HCT116 (cell line): ENCODE measurements around the gene CFAP126. TPM values are rescaled to one million over a fixed set of nuclear protein-coding genes. Genes with fewer than 3 reads are reported as not detected.

Experiments used
- ATAC-seq: fragments of 200-7000 bp; cut with Tn5 transposase; 2 replicates; pipeline ENCODE4 v1.9.1; 2020; ENCODE audit warnings: mild to moderate bottlenecking, moderate library complexity
- BruUV-seq: library from RNA; stranded (reverse); fragments of 400-500 nt; replicated peaks from 2 replicates; lab custom pipeline; 2021; lab: Mats Ljungman, UMichigan
- CTCF ChIA-PET: fragments of 300-600 bp; sonication (Branson Sonifier 250); formaldehyde crosslinking; loops from one replicate; lab custom pipeline; 2021; ENCODE audit warnings: antibody characterized with exemption; lab: Charles Lee
- POLR2A ChIA-PET: fragments of 300-600, 350-600 bp; sonication (Branson Sonifier 250); formaldehyde crosslinking; loops from one replicate; lab custom pipeline; 2021; ENCODE audit warnings: antibody characterized with exemption; lab: Charles Lee
- RAD21 ChIA-PET, 2 experiments: fragments of 300-600 bp; sonication (Branson Sonifier 250); formaldehyde crosslinking; loops; one replicate each; lab custom pipeline; 2023; ENCODE audit warnings: low total read pairs in 2 of 2; ENCODE audit not compliant: uncharacterized antibody in 2 of 2, unreplicated experiment in 2 of 2, low non-redundant PET in 1 of 2; lab: Charles Lee
- DNase-seq: peaks from one replicate; pipeline ENCODE4 v3.0.0-alpha.2; 2010; ENCODE audit warnings: low read depth, low spot score
- H2AFZ ChIP-seq: fragments of 200-600 bp; shearing (Covaris generic), sonication (generic); 2 replicates; pipeline ENCODE4 v1.6.1; 2017; ENCODE audit warnings: low read depth, mixed run types, mixed read lengths, antibody characterized with exemption, low read length; ENCODE audit not compliant: poor library complexity, severe bottlenecking
- H3K27ac ChIP-seq: 2 replicates; pipeline ENCODE4 v1.5.1; 2012; ENCODE audit warnings: low read depth, low read length
- H3K27me3 ChIP-seq: fragments of 200-600 bp; sonication (generic); 2 replicates; pipeline ENCODE4 v1.6.1; 2016; ENCODE audit warnings: mixed run types, low read length, mixed read lengths; ENCODE audit not compliant: insufficient read depth
- H3K36me3 ChIP-seq, 2 experiments: fragments of 200-500 bp in 1 of 2; fragments of 200-600 bp in 1 of 2; sonication (Bioruptor generic) in 1 of 2; sonication (generic) in 1 of 2; 2 replicates each; pipeline versions ENCODE4 v1.5.1 to v1.6.1; 2014 to 2016; ENCODE audit warnings: low read length in 2 of 2, inconsistent platforms in 1 of 2, mixed read lengths in 1 of 2, mixed run types in 1 of 2; ENCODE audit not compliant: insufficient read depth in 2 of 2, control insufficient read depth in 1 of 2
- H3K4me1 ChIP-seq, 2 experiments: fragments of 200-600 bp in 1 of 2; sonication (generic) in 1 of 2; 2 replicates each; pipeline versions ENCODE4 v1.5.1 to v1.6.1; 2012 to 2017; ENCODE audit warnings: low read length in 2 of 2, inconsistent platforms in 1 of 2, mild to moderate bottlenecking in 1 of 2, mixed read lengths in 1 of 2, mixed run types in 1 of 2, moderate library complexity in 1 of 2; ENCODE audit not compliant: insufficient read depth in 2 of 2, control insufficient read depth in 1 of 2
- H3K4me2 ChIP-seq: fragments of 200-600 bp; sonication (generic); 2 replicates; pipeline ENCODE4 v1.6.1; 2017; ENCODE audit warnings: mixed run types, low read length, mixed read lengths
- H3K4me3 ChIP-seq, 2 experiments: fragments of 200-600 bp in 1 of 2; sonication (generic) in 1 of 2; replicated peaks in 1 of 2; 2 replicates each; pipeline ENCODE4 v1.5.1; 2011 to 2016; ENCODE audit warnings: low read length in 2 of 2, control low read depth in 1 of 2, low read depth in 1 of 2, mild to moderate bottlenecking in 1 of 2, mixed read lengths in 1 of 2, mixed run types in 1 of 2
- H3K79me2 ChIP-seq: fragments of 200-600 bp; sonication (generic); 2 replicates; pipeline ENCODE4 v1.6.1; 2017; ENCODE audit warnings: mild to moderate bottlenecking, mixed run types, low read length, moderate library complexity, mixed read lengths; ENCODE audit not compliant: insufficient read depth
- H3K9ac ChIP-seq: fragments of 200-600 bp; sonication (generic); 2 replicates; pipeline ENCODE4 v1.6.1; 2016; ENCODE audit warnings: low read length, mixed read lengths
- H3K9me2 ChIP-seq: fragments of 200-600 bp; sonication (generic), shearing (Covaris generic); 2 replicates; pipeline ENCODE4 v1.6.1; 2017; ENCODE audit warnings: mixed run types, mild to moderate bottlenecking, moderate library complexity; ENCODE audit not compliant: insufficient read depth
- H3K9me3 ChIP-seq, 2 experiments: fragments of 200-500 bp in 1 of 2; fragments of 200-600 bp in 1 of 2; sonication (Bioruptor generic) in 1 of 2; sonication (generic) in 1 of 2; 2 replicates each; pipeline ENCODE4 v1.6.1; 2014 to 2017; ENCODE audit warnings: low read length in 2 of 2, mixed read lengths in 2 of 2, inconsistent platforms in 1 of 2, low read depth in 1 of 2, mild to moderate bottlenecking in 1 of 2, mixed run types in 1 of 2, moderate library complexity in 1 of 2; ENCODE audit not compliant: control insufficient read depth in 1 of 2, insufficient read depth in 1 of 2
- H4K20me1 ChIP-seq: fragments of 200-600 bp; sonication (generic), shearing (Covaris generic); 2 replicates; pipeline ENCODE4 v1.6.1; 2017; ENCODE audit warnings: mixed run types, mild to moderate bottlenecking, moderate library complexity; ENCODE audit not compliant: insufficient read depth
- CEBPB ChIP-seq: IDR thresholded peaks from 2 replicates; pipeline ENCODE4 v1.6.1; 2012; ENCODE audit warnings: low read depth
- EZH2 ChIP-seq: fragments of 200-600 bp; sonication (generic); IDR thresholded peaks from 2 replicates; pipeline ENCODE4 v1.6.1; 2017; ENCODE audit warnings: antibody characterized with exemption, mixed run types
- FOSL1 ChIP-seq: IDR thresholded peaks from 2 replicates; pipeline ENCODE4 v1.6.1; 2012; ENCODE audit warnings: low read depth
- JUND ChIP-seq: IDR thresholded peaks from 2 replicates; pipeline ENCODE4 v1.6.1; 2012
- MAX ChIP-seq: IDR thresholded peaks from 2 replicates; pipeline ENCODE4 v1.6.1; 2012
- POLR2AphosphoS5 ChIP-seq: IDR thresholded peaks from 2 replicates; pipeline ENCODE4 v1.6.1; 2011; ENCODE audit warnings: mild to moderate bottlenecking, low read depth, low read length, moderate library complexity
- RAD21 ChIP-seq: IDR thresholded peaks from 2 replicates; pipeline ENCODE4 v1.6.1; 2012; ENCODE audit warnings: low read depth, mild to moderate bottlenecking
- SIN3A ChIP-seq: IDR thresholded peaks from 2 replicates; pipeline ENCODE4 v1.6.1; 2012; ENCODE audit warnings: low read depth
- SP1 ChIP-seq: IDR thresholded peaks from 2 replicates; pipeline ENCODE4 v1.6.1; 2012; ENCODE audit warnings: low read depth
- TCF7L2 ChIP-seq: IDR thresholded peaks from 2 replicates; pipeline ENCODE4 v1.7.0; 2011; ENCODE audit warnings: borderline replicate concordance, inconsistent platforms; ENCODE audit not compliant: insufficient read depth, insufficient read length; ENCODE audit errors: extremely low read depth
- ZBTB33 ChIP-seq: IDR thresholded peaks from 2 replicates; pipeline ENCODE4 v1.6.1; 2011; ENCODE audit warnings: mild to moderate bottlenecking, low read length, moderate library complexity; ENCODE audit not compliant: insufficient replicate concordance; ENCODE audit errors: extremely low read depth
- ZNF274 ChIP-seq: fragments of 200-500 bp; sonication (Bioruptor generic); IDR thresholded peaks from 2 replicates; pipeline ENCODE4 v1.6.1; 2014; ENCODE audit warnings: mild to moderate bottlenecking, low read depth, low read length, inconsistent platforms
- intact Hi-C: fragments of 100-400 bp; cut with micrococcal nuclease; formaldehyde crosslinking; loops from 2 replicates; pipeline ENCODE4 v1.10.0; 2022
- total RNA-seq: library from RNA; stranded (reverse); gene quantifications from one replicate; pipeline ENCODE4 v1.2.1, GENCODE V29; 2021; ENCODE audit not compliant: unreplicated experiment
- TF ChIP-seq, protein P1 (sequence below): IDR thresholded peaks from 2 replicates; pipeline ENCODE4 v1.6.1; 2012; ENCODE audit warnings: low read depth

Gene CFAP126
- total RNA-seq, 1 experiment from 2014 or later, result not detected

- DNase-seq (no peak), ATAC-seq (no peak)
- H3K9ac ChIP-seq, result no peak overlapping the region
- intact Hi-C loops, result no loop called here
- no TSS peak for BruUV-seq
- ChIA-PET POLR2A (no interaction called here), RAD21 (no interaction called here), CTCF (interaction anchor here (0.9 kb wide), 1 partner anchor 11 kb away, joined by 3 read pairs; no protein-coding TSS in a partner anchor)
- no peaks in the 10 kb centered on the region for H3K36me3 ChIP-seq
- H2AFZ ChIP-seq, result no peak overlapping the region
- H3K27ac ChIP-seq, result no peak overlapping the region
- no peaks in the 10 kb centered on the region for H3K27me3 ChIP-seq
- H3K4me2 ChIP-seq, result no peak overlapping the region
- H3K9me3 ChIP-seq, result no peaks in the 10 kb centered on the region
- peaks cover 12 to 25% of the 10 kb centered on the region in 2 experiments for H3K4me1 ChIP-seq
- no peak overlapping the region for H3K4me3 ChIP-seq
- no peaks in the 10 kb centered on the region for H3K79me2 ChIP-seq
- H3K9me2 ChIP-seq, result no peaks in the 10 kb centered on the region
- H4K20me1 ChIP-seq, result no peaks in the 10 kb centered on the region
- TF ChIP-seq ZBTB33, result no peak
- TF ChIP-seq, protein P1, sequence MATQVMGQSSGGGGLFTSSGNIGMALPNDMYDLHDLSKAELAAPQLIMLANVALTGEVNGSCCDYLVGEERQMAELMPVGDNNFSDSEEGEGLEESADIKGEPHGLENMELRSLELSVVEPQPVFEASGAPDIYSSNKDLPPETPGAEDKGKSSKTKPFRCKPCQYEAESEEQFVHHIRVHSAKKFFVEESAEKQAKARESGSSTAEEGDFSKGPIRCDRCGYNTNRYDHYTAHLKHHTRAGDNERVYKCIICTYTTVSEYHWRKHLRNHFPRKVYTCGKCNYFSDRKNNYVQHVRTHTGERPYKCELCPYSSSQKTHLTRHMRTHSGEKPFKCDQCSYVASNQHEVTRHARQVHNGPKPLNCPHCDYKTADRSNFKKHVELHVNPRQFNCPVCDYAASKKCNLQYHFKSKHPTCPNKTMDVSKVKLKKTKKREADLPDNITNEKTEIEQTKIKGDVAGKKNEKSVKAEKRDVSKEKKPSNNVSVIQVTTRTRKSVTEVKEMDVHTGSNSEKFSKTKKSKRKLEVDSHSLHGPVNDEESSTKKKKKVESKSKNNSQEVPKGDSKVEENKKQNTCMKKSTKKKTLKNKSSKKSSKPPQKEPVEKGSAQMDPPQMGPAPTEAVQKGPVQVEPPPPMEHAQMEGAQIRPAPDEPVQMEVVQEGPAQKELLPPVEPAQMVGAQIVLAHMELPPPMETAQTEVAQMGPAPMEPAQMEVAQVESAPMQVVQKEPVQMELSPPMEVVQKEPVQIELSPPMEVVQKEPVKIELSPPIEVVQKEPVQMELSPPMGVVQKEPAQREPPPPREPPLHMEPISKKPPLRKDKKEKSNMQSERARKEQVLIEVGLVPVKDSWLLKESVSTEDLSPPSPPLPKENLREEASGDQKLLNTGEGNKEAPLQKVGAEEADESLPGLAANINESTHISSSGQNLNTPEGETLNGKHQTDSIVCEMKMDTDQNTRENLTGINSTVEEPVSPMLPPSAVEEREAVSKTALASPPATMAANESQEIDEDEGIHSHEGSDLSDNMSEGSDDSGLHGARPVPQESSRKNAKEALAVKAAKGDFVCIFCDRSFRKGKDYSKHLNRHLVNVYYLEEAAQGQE, result no peak
- no peak for TF ChIP-seq FOSL1
- no peak for TF ChIP-seq EZH2
- no peak for TF ChIP-seq SP1
- no peak for TF ChIP-seq TCF7L2
- no peak for TF ChIP-seq SIN3A
- TF ChIP-seq CEBPB, result no peak
- no peak for TF ChIP-seq MAX
- no peak for TF ChIP-seq POLR2AphosphoS5
- no peak for TF ChIP-seq JUND
- TF ChIP-seq ZNF274, result no peak
- no peak for TF ChIP-seq RAD21
- TF ChIP-seq, all 23 proteins: peak for 0
Observed at GRCh38 chr1:161393151-161393550, 25.5 kb upstream of the CFAP126 start.
